GM12864 (cell line): ENCODE measurements around the gene RBMX.
A peak's percentile ranks its signal among the peaks of the same experiment; 100 is the strongest.
"Not testable (repeated sequence)": the region's sequence is repeated elsewhere in the genome, so short reads cannot be mapped to it uniquely, and the experiment has no call there.

Experiments used
- DNase-seq: peaks from one replicate; pipeline ENCODE4 v3.0.0-alpha.2; 2011; ENCODE audit warnings: low read depth
- H3K4me3 ChIP-seq: 2 replicates; pipeline ENCODE4 v1.5.1; 2011; ENCODE audit warnings: mild to moderate bottlenecking, low read depth, low read length, control low read depth
- TF ChIP-seq, protein P1 (sequence below): IDR thresholded peaks from 2 replicates; pipeline ENCODE4 v1.5.1; 2011; ENCODE audit warnings: low read depth, mild to moderate bottlenecking, moderate library complexity, low read length, control low read depth, inconsistent platforms; ENCODE audit errors: missing control alignments

Gene RBMX

DNA sequence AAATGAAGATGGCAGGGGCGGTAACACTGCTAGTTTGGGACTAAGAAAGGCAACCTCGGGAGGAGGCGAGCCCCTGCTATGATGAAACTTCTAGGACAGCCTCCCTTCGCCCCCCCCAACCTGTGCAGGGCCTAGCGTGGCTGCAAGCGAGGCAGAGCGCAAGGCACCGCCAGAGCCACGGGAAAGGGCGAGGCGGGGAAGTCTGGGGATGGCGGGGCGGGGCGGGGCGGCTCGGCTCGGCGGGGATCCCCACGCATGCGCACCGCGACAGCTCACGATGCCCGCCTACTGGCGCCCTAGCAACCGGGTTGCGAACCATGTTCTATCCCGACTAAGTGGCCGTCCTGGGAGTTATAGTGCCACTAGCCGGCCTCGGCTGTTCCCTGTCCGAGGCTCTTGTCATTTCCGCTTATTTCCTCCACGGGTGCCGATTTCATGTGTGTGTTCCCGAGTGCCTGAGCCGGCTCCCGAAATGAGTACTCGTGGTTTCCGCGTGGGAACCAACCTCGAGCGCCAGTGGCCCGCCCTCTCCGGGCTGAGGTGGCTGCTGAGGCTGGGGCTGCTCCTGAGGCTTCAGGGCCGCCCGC is 28.7 kb upstream of the RBMX start:
- DNase-seq: peak; percentile 8
- TF ChIP-seq, protein P1, sequence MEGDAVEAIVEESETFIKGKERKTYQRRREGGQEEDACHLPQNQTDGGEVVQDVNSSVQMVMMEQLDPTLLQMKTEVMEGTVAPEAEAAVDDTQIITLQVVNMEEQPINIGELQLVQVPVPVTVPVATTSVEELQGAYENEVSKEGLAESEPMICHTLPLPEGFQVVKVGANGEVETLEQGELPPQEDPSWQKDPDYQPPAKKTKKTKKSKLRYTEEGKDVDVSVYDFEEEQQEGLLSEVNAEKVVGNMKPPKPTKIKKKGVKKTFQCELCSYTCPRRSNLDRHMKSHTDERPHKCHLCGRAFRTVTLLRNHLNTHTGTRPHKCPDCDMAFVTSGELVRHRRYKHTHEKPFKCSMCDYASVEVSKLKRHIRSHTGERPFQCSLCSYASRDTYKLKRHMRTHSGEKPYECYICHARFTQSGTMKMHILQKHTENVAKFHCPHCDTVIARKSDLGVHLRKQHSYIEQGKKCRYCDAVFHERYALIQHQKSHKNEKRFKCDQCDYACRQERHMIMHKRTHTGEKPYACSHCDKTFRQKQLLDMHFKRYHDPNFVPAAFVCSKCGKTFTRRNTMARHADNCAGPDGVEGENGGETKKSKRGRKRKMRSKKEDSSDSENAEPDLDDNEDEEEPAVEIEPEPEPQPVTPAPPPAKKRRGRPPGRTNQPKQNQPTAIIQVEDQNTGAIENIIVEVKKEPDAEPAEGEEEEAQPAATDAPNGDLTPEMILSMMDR: no peak
- H3K4me3 ChIP-seq: peak overlapping the region; percentile 77

DNA sequence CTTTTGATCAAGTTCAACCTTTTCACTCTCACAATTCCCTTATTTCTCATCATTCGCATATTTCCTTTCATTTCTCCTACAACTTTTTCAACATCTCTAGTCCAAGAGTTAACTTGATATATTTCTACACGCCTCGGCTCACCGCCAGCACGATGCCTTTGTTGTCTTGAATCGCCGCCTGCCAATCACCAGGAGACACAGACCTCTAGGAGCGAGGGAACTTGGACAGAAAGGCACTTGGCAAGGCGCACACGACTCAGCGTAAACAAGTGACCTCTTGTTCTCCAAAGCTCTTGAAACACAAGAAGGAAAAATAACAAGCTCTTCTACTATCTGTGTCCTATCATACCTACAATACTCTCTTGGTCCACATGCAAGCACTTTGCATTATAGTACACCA is 27.1 kb upstream of the RBMX start:
- DNase-seq: no peak
- TF ChIP-seq, protein P1: no peak
- no peak overlapping the region for H3K4me3 ChIP-seq

- DNase-seq: no peak
- TF ChIP-seq, protein P1: no peak
These were observed 26.5 kb upstream of the RBMX start for GRCh38 chrX:136906921-136907510.

DNA sequence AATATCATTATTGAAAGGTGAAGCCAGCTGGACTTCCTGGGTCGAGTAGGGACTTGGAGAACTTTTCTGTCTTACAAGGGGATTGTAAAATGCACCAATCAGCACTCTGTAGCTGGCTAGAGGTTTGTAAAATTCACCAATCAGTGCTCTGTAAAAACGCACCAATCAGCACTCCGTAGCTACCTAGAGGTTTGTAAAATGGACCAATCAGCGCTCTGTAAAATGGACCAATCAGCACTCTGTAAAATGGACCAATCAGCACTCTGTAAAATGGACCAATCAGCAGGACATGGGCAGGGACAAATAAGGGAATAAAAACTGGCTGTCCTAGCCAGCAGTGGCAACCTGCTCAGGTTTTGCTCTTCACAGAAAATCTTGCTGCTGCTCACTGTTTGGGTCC is 23.5 kb upstream of the RBMX start:
- not testable (repeated sequence) for DNase-seq, H3K4me3 ChIP-seq

More at GRCh38 chrX:136906921-136907510, 26.5 kb upstream of the RBMX start:
- H3K4me3 ChIP-seq: no peak overlapping the region

DNA sequence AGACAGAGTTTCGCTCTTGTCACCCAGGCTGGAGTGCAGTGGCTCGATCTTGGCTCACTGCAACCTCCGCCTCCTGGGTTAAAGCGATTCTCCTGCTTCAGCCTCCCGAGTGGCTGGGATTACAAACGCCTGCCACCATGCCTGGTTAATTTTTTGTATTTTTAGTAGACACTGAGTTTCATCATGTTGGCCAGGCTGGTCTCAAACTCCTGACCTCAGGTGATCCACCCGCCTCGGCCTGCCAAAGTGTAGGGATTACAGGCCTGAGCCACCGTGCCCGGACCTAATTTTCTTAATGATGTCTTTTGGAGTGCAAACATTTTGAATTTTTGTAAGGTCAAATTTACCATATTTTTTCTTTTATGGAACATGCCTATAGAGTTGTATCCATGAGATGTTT is 19.5 kb upstream of the RBMX start:
- not testable (repeated sequence) for H3K4me3 ChIP-seq, DNase-seq

- TF ChIP-seq, protein P1: no peak
- no peak overlapping the region for H3K4me3 ChIP-seq
- DNase-seq: no peak
These were observed 18.7 kb upstream of the RBMX start for GRCh38 chrX:136899221-136899620.

DNA sequence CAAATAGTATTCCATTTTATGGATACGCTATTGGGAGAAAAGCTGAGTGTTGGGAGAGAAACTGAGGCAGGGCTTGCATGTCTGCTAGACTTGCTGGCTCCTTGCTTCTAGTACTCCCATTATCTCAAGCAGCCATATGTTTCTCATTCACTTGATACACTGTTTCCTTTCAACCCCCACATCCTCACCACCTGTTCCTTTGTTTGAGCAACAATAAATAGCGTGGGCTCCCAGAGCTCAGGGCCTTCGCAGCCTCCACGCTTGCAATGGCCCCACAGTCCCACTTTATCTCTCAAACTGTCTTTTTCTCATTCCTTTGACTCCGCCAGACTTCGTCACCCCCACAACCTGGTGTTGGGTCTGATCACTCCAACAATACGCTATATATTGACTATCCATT is 18.2 kb upstream of the RBMX start:
- H3K4me3 ChIP-seq, DNase-seq: not testable (repeated sequence)

GRCh38 chrX:136896121-136896914 is 15.8 kb upstream of the RBMX start:
- no peak overlapping the region for H3K4me3 ChIP-seq
- DNase-seq: no peak
- TF ChIP-seq, protein P1: no peak
